Dendritic cell treated with granulocyte-macrophage colony-stimulating factor and Interleukin-4, amounts not matched to agents 40 ng/mL and 50 ng/mL, for 4 days (primary cell): ENCODE results near the gene ZNF414.
A peak's percentile ranks its signal among the peaks of the same experiment; 100 is the strongest.

Experiments
- H3K27ac Mint-ChIP-seq: one replicate; pipeline ENCODE4 v1.8.0; 2022; ENCODE audit warnings: mild to moderate bottlenecking, mixed read lengths
- H3K27me3 Mint-ChIP-seq: one replicate; pipeline ENCODE4 v1.8.0; 2022; ENCODE audit warnings: mild to moderate bottlenecking, mixed read lengths
- H3K36me3 Mint-ChIP-seq: one replicate; pipeline ENCODE4 v1.8.0; 2022; ENCODE audit warnings: low read depth, mixed read lengths
- H3K4me1 Mint-ChIP-seq: one replicate; pipeline ENCODE4 v1.8.0; 2022; ENCODE audit warnings: low read depth, mixed read lengths
- H3K4me3 Mint-ChIP-seq: one replicate; pipeline ENCODE4 v1.8.0; 2022; ENCODE audit warnings: mild to moderate bottlenecking, moderate library complexity, mixed read lengths
- H3K9me3 Mint-ChIP-seq: one replicate; pipeline ENCODE4 v1.8.0; 2022; ENCODE audit warnings: mixed read lengths
- intact Hi-C: fragments of 100-400 bp; cut with micrococcal nuclease; formaldehyde crosslinking; loops from one replicate; pipeline ENCODE4 v1.15.0; 2022

Gene ZNF414

GRCh38 chr19:8491574-8491973 lies 22.4 kb downstream of the ZNF414 start:
- Mint-ChIP-seq H3K9me3 (no peaks in the 10 kb centered on the region), H3K36me3 (peaks cover 98% of the 10 kb centered on the region), H3K27me3 (no peaks in the 10 kb centered on the region), H3K4me3 (no peak overlapping the region), H3K4me1 (peaks cover 82% of the 10 kb centered on the region), H3K27ac (peak overlapping the region; percentile 87)
- intact Hi-C loops: no loop called here

- H3K9me3 Mint-ChIP-seq: no peaks in the 10 kb centered on the region
- no peaks in the 10 kb centered on the region for H3K27me3 Mint-ChIP-seq
- intact Hi-C loops: no loop called here
- peak overlapping the region; percentile 87 for H3K27ac Mint-ChIP-seq
- peaks cover 84% of the 10 kb centered on the region for H3K4me1 Mint-ChIP-seq
- peaks cover 98% of the 10 kb centered on the region for H3K36me3 Mint-ChIP-seq
- H3K4me3 Mint-ChIP-seq: no peak overlapping the region
Observed at GRCh38 chr19:8490873-8491272, 23.1 kb downstream of the ZNF414 start.

- H3K4me3 Mint-ChIP-seq: no peak overlapping the region
- H3K4me1 Mint-ChIP-seq: peaks cover 84% of the 10 kb centered on the region
- H3K9me3 Mint-ChIP-seq: no peaks in the 10 kb centered on the region
- peak overlapping the region; percentile 87 for H3K27ac Mint-ChIP-seq
- peaks cover 98% of the 10 kb centered on the region for H3K36me3 Mint-ChIP-seq
- H3K27me3 Mint-ChIP-seq: no peaks in the 10 kb centered on the region
- intact Hi-C loops: no loop called here
Observed at GRCh38 chr19:8490395-8490760, 23.6 kb downstream of the ZNF414 start.

- peak overlapping the region; percentile 87 for H3K27ac Mint-ChIP-seq
- intact Hi-C loops: no loop called here
- peaks cover 84% of the 10 kb centered on the region for H3K4me1 Mint-ChIP-seq
- H3K36me3 Mint-ChIP-seq: peaks cover 98% of the 10 kb centered on the region
- H3K27me3 Mint-ChIP-seq: no peaks in the 10 kb centered on the region
- H3K4me3 Mint-ChIP-seq: no peak overlapping the region
- H3K9me3 Mint-ChIP-seq: no peaks in the 10 kb centered on the region
Observed at GRCh38 chr19:8489561-8490394, 24.2 kb downstream of the ZNF414 start.

- Mint-ChIP-seq H3K9me3 (no peaks in the 10 kb centered on the region), H3K27me3 (no peaks in the 10 kb centered on the region), H3K36me3 (peaks cover 98% of the 10 kb centered on the region), H3K4me1 (peaks cover 86% of the 10 kb centered on the region), H3K27ac (peak overlapping the region; percentile 87), H3K4me3 (no peak overlapping the region)
- intact Hi-C loops: no loop called here
Observed at GRCh38 chr19:8488365-8488764, 25.6 kb downstream of the ZNF414 start.

GRCh38 chr19:8487137-8487851 lies 26.7 kb downstream of the ZNF414 start:
- H3K9me3 Mint-ChIP-seq: no peaks in the 10 kb centered on the region

GRCh38 chr19:8486661-8487136 lies 27.3 kb downstream of the ZNF414 start:
- intact Hi-C loops: no loop called here
- Mint-ChIP-seq H3K27me3 (no peaks in the 10 kb centered on the region), H3K4me1 (peaks cover 95% of the 10 kb centered on the region), H3K9me3 (no peaks in the 10 kb centered on the region), H3K27ac (peak overlapping the region; percentile 87), H3K36me3 (peaks cover 100% of the 10 kb centered on the region), H3K4me3 (peak overlapping the region; percentile 4)

More at GRCh38 chr19:8487137-8487851, 26.7 kb downstream of the ZNF414 start:
- intact Hi-C loops: no loop called here
- H3K4me3 Mint-ChIP-seq: peak overlapping the region; percentile 50
- H3K36me3 Mint-ChIP-seq: peaks cover 98% of the 10 kb centered on the region
- peaks cover 92% of the 10 kb centered on the region for H3K4me1 Mint-ChIP-seq
- H3K27me3 Mint-ChIP-seq: no peaks in the 10 kb centered on the region
- peak overlapping the region; percentile 87 for H3K27ac Mint-ChIP-seq

GRCh38 chr19:8485561-8486371 lies 28.2 kb downstream of the ZNF414 start:
- H3K27me3 Mint-ChIP-seq: no peaks in the 10 kb centered on the region
- peak overlapping the region; percentile 87 for H3K27ac Mint-ChIP-seq
- peaks cover 100% of the 10 kb centered on the region for H3K36me3 Mint-ChIP-seq
- intact Hi-C loops: no loop called here
- H3K4me3 Mint-ChIP-seq: no peak overlapping the region
- no peaks in the 10 kb centered on the region for H3K9me3 Mint-ChIP-seq
- peaks cover 95% of the 10 kb centered on the region for H3K4me1 Mint-ChIP-seq

GRCh38 chr19:8484331-8484894 lies 29.6 kb downstream of the ZNF414 start:
- intact Hi-C loops: no loop called here
- peak overlapping the region; percentile 86 for H3K27ac Mint-ChIP-seq
- H3K4me1 Mint-ChIP-seq: peaks cover 85% of the 10 kb centered on the region
- no peaks in the 10 kb centered on the region for H3K9me3 Mint-ChIP-seq
- H3K27me3 Mint-ChIP-seq: no peaks in the 10 kb centered on the region
- peaks cover 96% of the 10 kb centered on the region for H3K36me3 Mint-ChIP-seq
- peak overlapping the region; percentile 4 for H3K4me3 Mint-ChIP-seq

- Mint-ChIP-seq H3K9me3 (no peaks in the 10 kb centered on the region), H3K27me3 (no peaks in the 10 kb centered on the region), H3K4me3 (no peak overlapping the region), H3K4me1 (peaks cover 80% of the 10 kb centered on the region), H3K36me3 (peaks cover 96% of the 10 kb centered on the region), H3K27ac (peak overlapping the region; percentile 58)
- intact Hi-C loops: no loop called here
Observed at GRCh38 chr19:8483165-8483564, 30.8 kb downstream of the ZNF414 start.

GRCh38 chr19:8482696-8483095 lies 31.3 kb downstream of the ZNF414 start:
- H3K9me3 Mint-ChIP-seq: no peaks in the 10 kb centered on the region
- H3K36me3 Mint-ChIP-seq: peaks cover 96% of the 10 kb centered on the region

GRCh38 chr19:8481616-8482015 lies 32.4 kb downstream of the ZNF414 start:
- intact Hi-C loops: no loop called here
- Mint-ChIP-seq H3K4me3 (no peak overlapping the region), H3K9me3 (no peaks in the 10 kb centered on the region), H3K36me3 (peaks cover 96% of the 10 kb centered on the region), H3K27me3 (no peaks in the 10 kb centered on the region), H3K27ac (no peak overlapping the region), H3K4me1 (peaks cover 71% of the 10 kb centered on the region)

More at GRCh38 chr19:8482696-8483095, 31.3 kb downstream of the ZNF414 start:
- Mint-ChIP-seq H3K27ac (peak overlapping the region; percentile 58), H3K27me3 (no peaks in the 10 kb centered on the region), H3K4me3 (no peak overlapping the region), H3K4me1 (peaks cover 80% of the 10 kb centered on the region)
- intact Hi-C loops: no loop called here

GRCh38 chr19:8481201-8481600 lies 32.8 kb downstream of the ZNF414 start:
- Mint-ChIP-seq H3K4me1 (peaks cover 69% of the 10 kb centered on the region), H3K9me3 (no peaks in the 10 kb centered on the region), H3K27ac (no peak overlapping the region)

More at GRCh38 chr19:8481201-8481600, 32.8 kb downstream of the ZNF414 start:
- Mint-ChIP-seq H3K27me3 (no peaks in the 10 kb centered on the region), H3K4me3 (no peak overlapping the region), H3K36me3 (peaks cover 96% of the 10 kb centered on the region)
- intact Hi-C loops: no loop called here
